Body of pancreas (tissue), 4 donors: Measurements from ENCODE around the gene STYX.

Experiments
- CTCF ChIP-seq, 7 experiments: fragments of 450-650 bp in 4 of 7; fragments of 200-600 bp in 3 of 7; sonication (generic) in 3 of 7; IDR thresholded peaks; one replicate each; pipeline ENCODE4 v1.5.1; 2016 to 2019; ENCODE audit warnings: antibody characterized with exemption in 7 of 7
- POLR2A ChIP-seq, 3 donors: fragments of 450-650 bp; IDR thresholded peaks; one replicate each; pipeline ENCODE4 v1.6.1; 2016; ENCODE audit warnings: antibody characterized with exemption in 3 of 3, mild to moderate bottlenecking in 2 of 3

GRCh38 chr14:52780893-52781292, 50.9 kb downstream of the STYX start:
- TF ChIP-seq POLR2A (IDR thresholded peaks at IDR 0.05), result no peak
- no peak for TF ChIP-seq CTCF (IDR thresholded peaks at IDR 0.05)
